WERI-Rb-1 (cell line): Measurements from ENCODE around the gene LRRC75A.

Experiments used
- DNase-seq: peaks from one replicate; pipeline ENCODE4 v3.0.0-alpha.2; 2020
- H3K27ac ChIP-seq: fragments of 250-450 bp; sonication (Bioruptor Pico); 2 replicates; pipeline ENCODE4 v1.5.1; 2020; ENCODE audit warnings: mild to moderate bottlenecking, moderate library complexity
- H3K27me3 ChIP-seq: fragments of 250-450 bp; sonication (Bioruptor Pico); 2 replicates; pipeline ENCODE4 v1.5.1; 2021; ENCODE audit warnings: mild to moderate bottlenecking, low read depth, moderate library complexity; ENCODE audit not compliant: insufficient read depth, severe bottlenecking
- H3K36me3 ChIP-seq: fragments of 250-450 bp; sonication (Bioruptor Pico); 2 replicates; pipeline ENCODE4 v1.5.1; 2020; ENCODE audit warnings: mild to moderate bottlenecking, moderate library complexity
- H3K4me3 ChIP-seq: 2 replicates; pipeline ENCODE4 v1.5.1; 2011; ENCODE audit warnings: low read depth, mild to moderate bottlenecking, control low read depth, low read length
- H3K9me3 ChIP-seq: fragments of 250-450 bp; sonication (Bioruptor Pico); 2 replicates; pipeline ENCODE4 v1.5.1; 2021; ENCODE audit warnings: mild to moderate bottlenecking, moderate library complexity; ENCODE audit not compliant: severe bottlenecking
- CTCF ChIP-seq: IDR thresholded peaks from 2 replicates; pipeline ENCODE4 v1.5.1; 2011; ENCODE audit warnings: low read depth, mild to moderate bottlenecking, control low read depth, inconsistent platforms, low read length

LRRC75A gene

GRCh38 chr17:16486373-16487250 lies 5.4 kb downstream of the LRRC75A start:
- DNase-seq: no peak
- Histone ChIP-seq H3K27me3 (no peaks in the 10 kb centered on the region), H3K36me3 (no peaks in the 10 kb centered on the region), H3K9me3 (no peaks in the 10 kb centered on the region), H3K4me3 (no peak overlapping the region), H3K27ac (no peak overlapping the region)
- no peak for TF ChIP-seq CTCF

GRCh38 chr17:16484445-16485175 lies 7.4 kb downstream of the LRRC75A start:
- DNase-seq: no peak

GRCh38 chr17:16483021-16483645 lies 8.9 kb downstream of the LRRC75A start:
- no peak overlapping the region for H3K27ac ChIP-seq
- H3K27me3 ChIP-seq: no peaks in the 10 kb centered on the region
- no peaks in the 10 kb centered on the region for H3K36me3 ChIP-seq
- TF ChIP-seq CTCF: no peak
- H3K4me3 ChIP-seq: no peak overlapping the region
- no peak for DNase-seq
- no peaks in the 10 kb centered on the region for H3K9me3 ChIP-seq

More at GRCh38 chr17:16484445-16485175, 7.4 kb downstream of the LRRC75A start:
- Histone ChIP-seq H3K27ac (no peak overlapping the region), H3K9me3 (no peaks in the 10 kb centered on the region), H3K4me3 (no peak overlapping the region), H3K36me3 (no peaks in the 10 kb centered on the region), H3K27me3 (no peaks in the 10 kb centered on the region)
- TF ChIP-seq CTCF: no peak

GRCh38 chr17:16482253-16482652 lies 9.7 kb downstream of the LRRC75A start:
- Histone ChIP-seq H3K27me3 (no peaks in the 10 kb centered on the region), H3K36me3 (no peaks in the 10 kb centered on the region), H3K9me3 (no peaks in the 10 kb centered on the region), H3K4me3 (no peak overlapping the region), H3K27ac (no peak overlapping the region)
- TF ChIP-seq CTCF: no peak
- DNase-seq: no peak

- no peaks in the 10 kb centered on the region for H3K27me3 ChIP-seq
- H3K36me3 ChIP-seq: no peaks in the 10 kb centered on the region
- no peak for TF ChIP-seq CTCF
These were observed 11.0 kb downstream of the LRRC75A start for GRCh38 chr17:16480995-16481394.

More at GRCh38 chr17:16480995-16481394, 11.0 kb downstream of the LRRC75A start:
- Histone ChIP-seq H3K4me3 (no peak overlapping the region), H3K27ac (no peak overlapping the region), H3K9me3 (no peaks in the 10 kb centered on the region)
- DNase-seq: no peak
